ENCODE measurements around the gene SMOC1.

Gene SMOC1, protein sequence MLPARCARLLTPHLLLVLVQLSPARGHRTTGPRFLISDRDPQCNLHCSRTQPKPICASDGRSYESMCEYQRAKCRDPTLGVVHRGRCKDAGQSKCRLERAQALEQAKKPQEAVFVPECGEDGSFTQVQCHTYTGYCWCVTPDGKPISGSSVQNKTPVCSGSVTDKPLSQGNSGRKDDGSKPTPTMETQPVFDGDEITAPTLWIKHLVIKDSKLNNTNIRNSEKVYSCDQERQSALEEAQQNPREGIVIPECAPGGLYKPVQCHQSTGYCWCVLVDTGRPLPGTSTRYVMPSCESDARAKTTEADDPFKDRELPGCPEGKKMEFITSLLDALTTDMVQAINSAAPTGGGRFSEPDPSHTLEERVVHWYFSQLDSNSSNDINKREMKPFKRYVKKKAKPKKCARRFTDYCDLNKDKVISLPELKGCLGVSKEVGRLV

GRCh38 chr14:69879175-69880043, at the start of gene SMOC1:
Gene SMOC1, plus strand, starts transcription at chr14:69879416. Its CDS starts 263 bp downstream, at chr14:69879679.
- no peaks in the 10 kb centered on the region for H3K79me2 ChIP-seq (ENCODE audit: insufficient read depth, low read depth)
- no peaks in the 10 kb centered on the region for H3K27me3 ChIP-seq (ENCODE audit: insufficient read depth, low read depth)
- H3K4me1 ChIP-seq (ENCODE audit: low read depth, poor library complexity, severe bottlenecking): no peaks in the 10 kb centered on the region
- no peaks in the 10 kb centered on the region for H3K36me3 ChIP-seq (ENCODE audit: insufficient read depth)
- no peak within 1 kb of the TSS for H2AFZ ChIP-seq (ENCODE audit: low read depth)
- H3K4me3 ChIP-seq (IDR thresholded peaks at IDR 0.05; ENCODE audit: insufficient read depth, low read depth, low read length): no peak within 1 kb of the TSS
- H3K27ac ChIP-seq: no peak within 1 kb of the TSS
- no peak within 1 kb of the TSS for H3K9ac ChIP-seq
- TF ChIP-seq, protein P1, sequence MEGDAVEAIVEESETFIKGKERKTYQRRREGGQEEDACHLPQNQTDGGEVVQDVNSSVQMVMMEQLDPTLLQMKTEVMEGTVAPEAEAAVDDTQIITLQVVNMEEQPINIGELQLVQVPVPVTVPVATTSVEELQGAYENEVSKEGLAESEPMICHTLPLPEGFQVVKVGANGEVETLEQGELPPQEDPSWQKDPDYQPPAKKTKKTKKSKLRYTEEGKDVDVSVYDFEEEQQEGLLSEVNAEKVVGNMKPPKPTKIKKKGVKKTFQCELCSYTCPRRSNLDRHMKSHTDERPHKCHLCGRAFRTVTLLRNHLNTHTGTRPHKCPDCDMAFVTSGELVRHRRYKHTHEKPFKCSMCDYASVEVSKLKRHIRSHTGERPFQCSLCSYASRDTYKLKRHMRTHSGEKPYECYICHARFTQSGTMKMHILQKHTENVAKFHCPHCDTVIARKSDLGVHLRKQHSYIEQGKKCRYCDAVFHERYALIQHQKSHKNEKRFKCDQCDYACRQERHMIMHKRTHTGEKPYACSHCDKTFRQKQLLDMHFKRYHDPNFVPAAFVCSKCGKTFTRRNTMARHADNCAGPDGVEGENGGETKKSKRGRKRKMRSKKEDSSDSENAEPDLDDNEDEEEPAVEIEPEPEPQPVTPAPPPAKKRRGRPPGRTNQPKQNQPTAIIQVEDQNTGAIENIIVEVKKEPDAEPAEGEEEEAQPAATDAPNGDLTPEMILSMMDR (conservative IDR thresholded peaks at IDR 0.05; ENCODE audit: low read depth, low read length): no peak
- H3K4me2 ChIP-seq: no peak within 1 kb of the TSS
- no peaks in the 10 kb centered on the region for H4K20me1 ChIP-seq (ENCODE audit: insufficient read depth)

GRCh38 chr14:69838881-69839416, 40.3 kb upstream of the SMOC1 start:
- Histone ChIP-seq H3K36me3 (ENCODE audit: insufficient read depth) (no peaks in the 10 kb centered on the region), H3K27me3 (ENCODE audit: insufficient read depth, low read depth) (no peaks in the 10 kb centered on the region), H3K4me1 (ENCODE audit: low read depth, poor library complexity, severe bottlenecking) (no peaks in the 10 kb centered on the region), H3K27ac (no peak overlapping the region), H3K79me2 (ENCODE audit: insufficient read depth, low read depth) (no peaks in the 10 kb centered on the region), H3K4me3 (IDR thresholded peaks at IDR 0.05; ENCODE audit: insufficient read depth, low read depth, low read length) (no peak overlapping the region), H3K4me2 (no peak overlapping the region), H4K20me1 (ENCODE audit: insufficient read depth) (no peaks in the 10 kb centered on the region), H3K9ac (no peak overlapping the region), H2AFZ (ENCODE audit: low read depth) (no peak overlapping the region)
- TF ChIP-seq, protein P1 (conservative IDR thresholded peaks at IDR 0.05; ENCODE audit: low read depth, low read length): no peak

GRCh38 chr14:69839661-69840060, 39.6 kb upstream of the SMOC1 start:
- Histone ChIP-seq H3K9ac (no peak overlapping the region), H3K36me3 (ENCODE audit: insufficient read depth) (no peaks in the 10 kb centered on the region), H3K4me1 (ENCODE audit: low read depth, poor library complexity, severe bottlenecking) (no peaks in the 10 kb centered on the region), H3K4me3 (IDR thresholded peaks at IDR 0.05; ENCODE audit: insufficient read depth, low read depth, low read length) (no peak overlapping the region), H3K27ac (no peak overlapping the region), H2AFZ (ENCODE audit: low read depth) (no peak overlapping the region), H3K79me2 (ENCODE audit: insufficient read depth, low read depth) (no peaks in the 10 kb centered on the region), H3K4me2 (no peak overlapping the region), H4K20me1 (ENCODE audit: insufficient read depth) (no peaks in the 10 kb centered on the region), H3K27me3 (ENCODE audit: insufficient read depth, low read depth) (no peaks in the 10 kb centered on the region)
- TF ChIP-seq, protein P1 (conservative IDR thresholded peaks at IDR 0.05; ENCODE audit: low read depth, low read length): no peak

DNA sequence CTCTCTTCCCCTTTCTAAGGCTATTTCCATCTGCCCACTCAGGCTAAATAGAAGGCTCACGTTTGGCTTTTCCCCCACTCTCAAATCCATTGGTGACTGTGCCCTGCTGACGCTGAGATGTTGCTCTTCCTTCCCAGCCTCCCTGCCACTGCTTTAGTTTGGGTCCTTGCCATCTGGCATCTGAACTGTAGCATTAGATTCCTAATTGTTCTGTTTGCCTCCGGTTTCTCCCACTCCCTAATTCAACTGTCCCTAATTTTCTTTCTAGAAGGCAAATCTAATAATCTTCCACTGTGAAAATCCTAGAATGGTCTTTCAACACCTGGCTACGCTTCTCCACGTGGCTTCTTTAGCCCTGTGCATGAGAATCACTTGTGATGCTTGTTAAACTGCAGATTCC, 37.6 kb upstream of the SMOC1 start:
- Histone ChIP-seq H4K20me1 (ENCODE audit: insufficient read depth) (no peaks in the 10 kb centered on the region), H3K79me2 (ENCODE audit: insufficient read depth, low read depth) (no peaks in the 10 kb centered on the region), H3K36me3 (ENCODE audit: insufficient read depth) (no peaks in the 10 kb centered on the region), H3K4me1 (ENCODE audit: low read depth, poor library complexity, severe bottlenecking) (no peaks in the 10 kb centered on the region), H3K4me3 (IDR thresholded peaks at IDR 0.05; ENCODE audit: insufficient read depth, low read depth, low read length) (no peak overlapping the region), H3K9ac (no peak overlapping the region), H3K27ac (no peak overlapping the region), H3K4me2 (no peak overlapping the region), H2AFZ (ENCODE audit: low read depth) (no peak overlapping the region), H3K27me3 (ENCODE audit: insufficient read depth, low read depth) (no peaks in the 10 kb centered on the region)
- TF ChIP-seq, protein P1 (conservative IDR thresholded peaks at IDR 0.05; ENCODE audit: low read depth, low read length): no peak
